Heart left ventricle (tissue), 13 donors: Measurements from ENCODE around the gene GAREM1.

Experiments used
- CTCF ChIP-seq, 12 donors: fragments of 200-600 bp; sonication (generic) in 4 of 12; IDR thresholded peaks; one replicate each; pipeline versions ENCODE4 v1.5.0 to v1.8.0; 2018 to 2022; ENCODE audit warnings: antibody characterized with exemption in 12 of 12, mild to moderate bottlenecking in 5 of 12
- POLR2A ChIP-seq, 2 donors: fragments of 450-650 bp; IDR thresholded peaks; one replicate each; pipeline ENCODE4 v1.6.1; 2017; ENCODE audit warnings: antibody characterized with exemption in 2 of 2, mild to moderate bottlenecking in 2 of 2, moderate library complexity in 2 of 2
- donor health status: ischemic (EF 13 %, LVEDD 7.1; RV severe dilation, severe dysfunction).
- donor health status: DM: no; HTN: yes; CAD: no.
- donor health status: DM: no; HTN: no; CAD: no.
- donor health status: ischemic (EF 25% LVEDD 6.9; RV normal size, moderate dysfunction).
- donor health status: ischemic (EF 25% LVEDD 5.7; RV mildly dilated, moderate dysfunction).
- donor health status: ischemic (EF 35%, LVEDD 5.7; RV mildly dilated, moderate dysfunction).
- donor health status: nonischemic (EF 11% LVEDD 7.7; RV severe dilation, severe dysfunction).
- donor health status: DM: yes; HTN: yes; CAD: no.
- donor health status: PGD.
- donor health status: ischemic (EF 29% LVEDD 5.4; RV normal size, mild dysfunction).
- donor health status: nonischemic (EF 23%, LVEDD 6.1; RV moderate dilation, normal function).

DNA sequence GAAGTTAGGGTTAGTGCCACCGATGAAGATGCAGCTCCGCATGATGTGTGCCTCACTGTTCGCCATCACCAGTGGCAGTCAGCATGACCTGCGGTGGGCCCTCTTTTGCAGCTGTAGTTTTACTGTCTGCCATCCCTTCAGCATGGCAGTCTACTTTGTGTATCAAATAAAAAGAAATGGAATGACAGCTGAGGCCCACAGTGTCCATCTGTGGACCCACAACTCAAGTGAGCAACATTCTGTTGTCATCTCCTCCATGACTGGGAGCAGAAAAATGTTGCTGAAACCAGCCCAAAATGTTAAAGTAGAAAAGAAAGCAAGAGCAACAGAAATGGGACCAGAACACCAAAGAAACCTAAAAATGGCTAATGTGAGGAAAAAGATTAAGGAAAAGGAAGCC is 152.1 kb downstream of the GAREM1 start:
- no peak for TF ChIP-seq CTCF (IDR thresholded peaks at IDR 0.05)
- TF ChIP-seq POLR2A (IDR thresholded peaks at IDR 0.05) = no peak
